Natural killer cell treated with Interleukin-12 subunit alpha and Interleukin-12 subunit beta and Interleukin-15 and Interleukin-18, amount 100 ng/mL, for 72 hours (primary cell): Measurements from ENCODE around the gene WFS1. TPM values are rescaled to one million over a fixed set of nuclear protein-coding genes. Genes with fewer than 3 reads are reported as not detected.
A peak's percentile ranks its signal among the peaks of the same experiment; 100 is the strongest.

ENCODE experiments used
- ATAC-seq, 2 donors: fragments of 150-1000 bp; cut with Tn5 transposase in 1 of 2; sonication (Bioruptor Pico), chemical (Tn5 transposase) in 1 of 2; 2 replicates each; pipeline ENCODE4 v1.10.0; 2021
- DNase-seq: peaks from one replicate; pipeline ENCODE4 v3.0.0; 2022; ENCODE audit warnings: low spot score
- H3K27ac Mint-ChIP-seq, 2 donors: 1 replicate in 1 of 2; 2 replicates in 1 of 2; pipeline ENCODE4 v1.8.0; 2022; ENCODE audit warnings: mixed read lengths in 2 of 2, mild to moderate bottlenecking in 1 of 2, moderate library complexity in 1 of 2
- H3K27me3 Mint-ChIP-seq, 2 donors: 1 replicate in 1 of 2; 2 replicates in 1 of 2; pipeline ENCODE4 v1.8.0; 2022; ENCODE audit warnings: mixed read lengths in 2 of 2
- H3K36me3 Mint-ChIP-seq: one replicate; pipeline ENCODE4 v1.8.0; 2022; ENCODE audit warnings: mixed read lengths
- H3K4me1 Mint-ChIP-seq, 2 donors: 1 replicate in 1 of 2; 2 replicates in 1 of 2; pipeline ENCODE4 v1.8.0; 2022; ENCODE audit warnings: low read depth in 2 of 2, mixed read lengths in 2 of 2, mild to moderate bottlenecking in 1 of 2
- H3K4me3 Mint-ChIP-seq: one replicate; pipeline ENCODE4 v1.8.0; 2022; ENCODE audit warnings: mixed read lengths
- H3K9me3 Mint-ChIP-seq: 2 replicates; pipeline ENCODE4 v1.8.0; 2022; ENCODE audit warnings: mixed read lengths
- total RNA-seq, 2 donors: library from RNA; stranded (reverse); gene quantifications; one replicate each; pipeline ENCODE4 v1.2.3, GENCODE V29; 2022

The WFS1 gene
- total RNA-seq, 2 donors from 2014 or later = 3.1 to 7.4 TPM

DNA sequence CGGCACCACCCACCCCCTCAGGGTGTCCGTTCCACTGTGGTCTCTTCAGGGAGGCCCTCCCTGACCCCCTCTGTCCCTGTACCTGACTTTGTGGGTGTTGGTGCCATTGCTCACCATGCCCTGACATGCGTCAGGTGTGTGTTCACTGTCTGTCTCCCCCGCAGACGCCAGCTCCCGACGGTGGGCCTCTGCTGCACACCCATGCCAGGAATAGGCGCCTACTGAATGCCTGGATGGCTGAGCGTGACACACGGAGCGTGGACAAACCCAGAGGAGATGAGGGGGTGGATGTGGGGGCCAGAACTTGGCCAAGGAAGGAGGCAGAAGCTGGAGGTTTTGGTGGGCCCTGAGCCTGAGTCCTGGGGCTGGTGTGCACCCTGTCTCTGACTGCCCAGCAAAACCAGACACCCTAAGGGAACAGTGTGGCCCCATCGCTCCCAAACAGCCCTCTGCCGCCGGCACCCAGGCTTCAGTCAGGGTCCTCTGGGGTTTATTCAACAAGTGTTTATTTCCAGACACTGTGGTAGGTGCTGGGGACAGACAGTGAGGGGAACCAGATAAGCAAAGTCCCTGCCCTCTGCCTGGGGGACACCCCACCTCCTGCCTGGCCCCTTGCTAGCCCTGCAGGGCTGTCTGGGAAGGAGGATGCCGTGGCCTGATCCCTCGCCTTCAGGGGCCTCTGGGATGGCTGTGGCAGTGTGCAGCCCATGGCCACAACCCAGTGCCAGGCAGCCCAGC is 76.9 kb downstream of the WFS1 start:
- ATAC-seq = no peak
- H3K4me1 Mint-ChIP-seq = peaks cover 0 to 4% of the 10 kb centered on the region in 2 donors
- H3K9me3 Mint-ChIP-seq = no peaks in the 10 kb centered on the region
- H3K27ac Mint-ChIP-seq = no peak overlapping the region
- no peak for DNase-seq
- H3K27me3 Mint-ChIP-seq = peaks cover 7 to 11% of the 10 kb centered on the region in 2 donors
- no peak overlapping the region for H3K4me3 Mint-ChIP-seq
- H3K36me3 Mint-ChIP-seq = no peaks in the 10 kb centered on the region

DNA sequence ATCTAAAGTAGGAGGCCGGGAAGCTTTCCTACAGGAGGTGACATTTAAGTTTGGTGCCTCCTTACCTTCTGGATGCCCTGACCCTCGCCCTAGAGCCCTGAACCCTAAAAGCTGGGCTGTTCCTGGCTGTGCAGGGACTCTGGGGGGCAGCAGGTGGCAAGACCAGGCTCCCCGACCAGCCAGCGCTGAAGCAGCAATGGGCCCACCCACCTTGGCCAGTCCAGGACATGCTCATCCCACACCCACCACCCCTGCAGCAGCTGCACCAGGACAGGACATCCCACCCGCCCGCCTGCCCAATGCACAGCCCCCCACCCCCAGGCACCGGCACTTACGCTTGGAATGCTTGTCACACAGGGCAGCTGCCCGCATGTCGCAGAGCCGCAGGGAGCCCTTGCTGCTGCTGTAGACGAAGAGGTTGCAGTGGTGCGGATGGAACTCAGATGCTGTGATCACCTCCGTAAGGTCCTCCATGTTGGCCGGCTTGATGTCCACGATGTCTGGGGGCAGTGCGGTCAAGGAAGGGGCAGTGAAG is 77.9 kb downstream of the WFS1 start:
- Mint-ChIP-seq H3K36me3 (no peaks in the 10 kb centered on the region), H3K27ac (no peak overlapping the region), H3K4me3 (no peak overlapping the region), H3K4me1 (peaks cover 0 to 4% of the 10 kb centered on the region in 2 donors), H3K27me3 (peaks cover 11 to 15% of the 10 kb centered on the region in 2 donors), H3K9me3 (no peaks in the 10 kb centered on the region)
- no peak for DNase-seq
- no peak for ATAC-seq

DNA sequence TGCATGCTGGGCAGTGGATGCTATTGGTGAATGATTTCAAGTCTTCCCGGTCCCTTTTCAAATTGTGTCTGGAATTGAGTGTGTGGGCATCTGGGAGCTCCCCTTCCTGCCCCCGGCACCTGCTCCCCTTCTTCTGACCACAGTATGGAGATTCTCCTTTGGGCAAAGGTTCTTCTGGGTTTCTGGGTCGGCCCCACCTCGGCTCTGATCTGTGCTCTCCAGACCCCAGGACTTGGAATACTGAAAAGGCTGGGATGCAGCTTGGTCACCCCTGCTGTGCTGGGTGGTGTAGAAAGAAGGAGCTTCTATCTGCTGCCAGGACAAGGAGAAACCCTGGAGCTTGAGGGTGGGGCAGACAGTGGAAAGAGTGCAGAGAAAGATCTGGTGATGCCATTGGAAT is 78.8 kb downstream of the WFS1 start:
- ATAC-seq = no peak
- peak overlapping the region in 1 of 2 donors; percentile 48 for H3K27ac Mint-ChIP-seq

DNA sequence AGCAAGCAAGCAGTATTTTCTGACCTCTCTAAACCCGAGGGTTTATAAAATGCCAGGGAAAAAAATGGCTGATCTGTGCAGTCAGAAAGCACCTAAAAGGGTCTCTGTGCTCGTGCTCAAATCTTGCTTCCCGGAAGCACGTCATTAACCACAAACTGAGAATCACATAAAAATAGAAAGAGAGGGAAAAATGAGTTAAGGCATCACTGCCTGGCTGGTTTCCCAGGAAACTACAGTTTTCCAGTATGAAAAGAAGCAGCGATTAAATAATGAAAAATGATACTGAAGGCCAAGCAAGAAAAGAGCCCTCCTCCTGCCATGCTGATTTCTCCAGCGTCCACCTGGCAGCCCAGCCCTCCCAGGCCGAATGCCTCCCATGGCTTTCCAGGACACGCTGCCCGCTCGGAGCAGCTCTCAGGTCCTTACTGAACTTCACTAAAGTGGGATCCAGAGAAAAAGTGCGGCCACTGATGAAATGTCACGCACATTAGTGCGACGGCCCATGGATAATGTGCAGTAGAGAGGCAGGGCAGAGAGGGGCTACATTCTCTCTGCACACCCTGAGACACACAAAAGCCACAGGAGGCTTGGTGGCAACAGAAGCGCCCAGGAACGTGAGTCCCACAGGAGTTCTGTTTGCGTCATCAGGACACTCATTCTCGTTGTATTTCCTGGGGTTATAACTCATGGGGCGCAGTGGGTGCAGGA is 80.4 kb downstream of the WFS1 start:
- H3K9me3 Mint-ChIP-seq = no peaks in the 10 kb centered on the region
- no peak overlapping the region for H3K4me3 Mint-ChIP-seq
- H3K36me3 Mint-ChIP-seq = no peaks in the 10 kb centered on the region
- no peak for DNase-seq
- ATAC-seq = no peak
- peaks cover 0 to 11% of the 10 kb centered on the region in 2 donors for H3K4me1 Mint-ChIP-seq
- H3K27ac Mint-ChIP-seq = no peak overlapping the region
- peaks cover 14 to 24% of the 10 kb centered on the region in 2 donors for H3K27me3 Mint-ChIP-seq

More for the DNA sequence above, 78.8 kb downstream of the WFS1 start:
- peaks cover 0 to 4% of the 10 kb centered on the region in 2 donors for H3K4me1 Mint-ChIP-seq
- H3K27me3 Mint-ChIP-seq = peaks cover 14 to 18% of the 10 kb centered on the region in 2 donors
- DNase-seq = no peak
- H3K9me3 Mint-ChIP-seq = no peaks in the 10 kb centered on the region
- no peak overlapping the region for H3K4me3 Mint-ChIP-seq
- no peaks in the 10 kb centered on the region for H3K36me3 Mint-ChIP-seq

DNA sequence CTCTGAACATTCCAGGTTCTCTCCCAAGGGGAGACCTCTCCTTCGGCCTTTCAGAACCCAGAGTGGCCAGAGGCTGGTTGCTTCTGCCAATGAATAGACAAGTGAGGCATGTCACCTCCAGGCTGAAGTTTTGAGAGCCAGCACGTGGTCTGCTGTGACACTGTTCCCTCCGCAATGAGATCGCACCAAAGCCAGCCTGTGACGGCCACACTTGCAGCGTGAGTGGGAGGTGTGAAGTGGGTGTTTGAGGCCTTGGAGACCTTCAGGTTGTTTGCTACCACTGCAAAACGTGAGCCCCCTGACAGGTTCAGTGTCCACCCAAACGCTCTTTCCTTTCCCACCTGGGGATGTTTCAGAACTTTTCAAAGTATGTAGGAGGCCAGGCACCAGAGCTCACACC is 81.0 kb downstream of the WFS1 start:
- H3K4me3 Mint-ChIP-seq = no peak overlapping the region
- H3K27me3 Mint-ChIP-seq = peaks cover 14 to 24% of the 10 kb centered on the region in 2 donors
- H3K4me1 Mint-ChIP-seq = peaks cover 0 to 13% of the 10 kb centered on the region in 2 donors
- no peak overlapping the region for H3K27ac Mint-ChIP-seq
- ATAC-seq (no peak), DNase-seq (no peak)
- no peaks in the 10 kb centered on the region for H3K36me3 Mint-ChIP-seq
- no peaks in the 10 kb centered on the region for H3K9me3 Mint-ChIP-seq

DNA sequence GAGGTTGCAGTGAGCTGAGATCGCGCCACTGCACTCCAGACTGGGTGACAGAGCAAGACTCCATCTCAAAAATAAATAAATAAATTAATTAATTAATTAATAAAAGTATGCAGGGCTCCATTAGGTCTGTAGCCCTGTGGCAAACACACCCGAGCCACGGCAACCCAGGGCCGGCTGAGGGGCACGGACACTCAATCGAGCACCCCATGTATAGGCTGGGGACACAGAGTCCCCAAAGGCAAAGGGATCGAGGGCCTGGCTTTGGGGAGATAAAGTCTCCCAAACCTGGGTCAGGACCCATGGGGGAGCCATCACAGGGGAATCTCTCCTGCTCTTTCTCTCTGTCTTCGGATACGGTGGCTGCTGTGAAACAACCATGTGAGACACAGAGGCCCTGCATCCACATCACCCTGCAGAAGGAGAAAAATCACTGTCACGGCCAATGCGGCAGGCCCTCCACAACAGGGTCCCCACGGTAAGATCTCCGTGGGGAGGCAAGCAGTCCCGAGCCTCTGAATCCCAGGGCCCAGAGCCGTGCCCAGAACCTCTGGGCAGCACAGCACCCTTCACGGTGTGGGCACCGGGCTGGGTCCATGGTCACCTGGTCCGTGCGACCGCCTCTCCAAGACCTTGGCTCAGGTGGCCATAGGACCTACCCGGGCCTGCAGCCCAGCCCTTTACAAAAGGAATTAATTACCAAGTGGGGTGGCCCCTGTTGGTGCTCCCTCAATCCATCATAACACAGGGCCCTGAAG is 81.8 kb downstream of the WFS1 start:
- H3K4me3 Mint-ChIP-seq = no peak overlapping the region
- ATAC-seq (no peak), DNase-seq (no peak)
- H3K36me3 Mint-ChIP-seq = no peaks in the 10 kb centered on the region
- peaks cover 0 to 13% of the 10 kb centered on the region in 2 donors for H3K4me1 Mint-ChIP-seq
- H3K27ac Mint-ChIP-seq = no peak overlapping the region
- H3K27me3 Mint-ChIP-seq = peaks cover 14 to 20% of the 10 kb centered on the region in 2 donors
- no peaks in the 10 kb centered on the region for H3K9me3 Mint-ChIP-seq

DNA sequence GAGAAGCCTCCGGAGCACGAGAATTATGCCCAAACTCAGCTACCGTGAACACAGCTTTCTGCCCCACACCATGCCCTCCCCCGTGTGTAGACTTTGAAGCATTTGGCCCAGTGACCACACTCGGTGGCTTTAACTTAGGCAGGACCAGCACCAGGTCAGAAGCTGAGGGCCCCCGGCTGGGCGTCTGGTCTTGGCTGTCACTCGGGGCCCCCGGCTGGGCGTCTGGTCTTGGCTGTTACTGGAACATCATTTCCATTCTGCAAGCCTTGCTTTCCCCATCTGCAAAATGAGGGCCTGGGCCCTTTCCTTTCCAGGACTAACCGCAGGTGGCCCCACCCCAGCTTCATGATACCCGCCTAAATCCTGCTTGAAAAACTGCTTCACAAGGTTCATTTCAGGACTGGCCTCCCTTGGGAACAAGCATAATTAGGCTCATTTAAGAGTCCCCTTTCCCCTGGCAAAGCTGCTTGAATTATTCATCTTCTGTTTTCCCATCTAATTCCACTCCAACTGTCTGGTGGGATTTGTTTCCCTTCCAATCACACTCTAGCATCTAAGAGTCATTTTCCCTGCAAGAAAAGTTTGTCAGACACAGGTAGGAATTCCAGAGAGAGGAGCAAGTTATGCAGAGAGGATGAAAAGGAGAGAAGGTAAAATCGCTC is 82.5 kb downstream of the WFS1 start:
- Mint-ChIP-seq H3K4me3 (no peak overlapping the region), H3K36me3 (no peaks in the 10 kb centered on the region), H3K9me3 (no peaks in the 10 kb centered on the region), H3K4me1 (peaks cover 0 to 13% of the 10 kb centered on the region in 2 donors), H3K27ac (no peak overlapping the region), H3K27me3 (peaks cover 14 to 20% of the 10 kb centered on the region in 2 donors)
- DNase-seq (no peak), ATAC-seq (no peak)

Other genes with a start within 250 kb of the WFS1 start
- 10 to 100 TPM; 16.3 to 66.7 TPM for gene JAKMIP1, start 69.3 kb upstream of the WFS1 start, total RNA-seq
- gene PPP2R2C, start 202.8 kb downstream of the WFS1 start, total RNA-seq = not detected